Middle frontal gyrus (tissue), 1 donor: ENCODE measurements around the gene ADORA2B.
"Not testable (repeated sequence)": the region's sequence is repeated elsewhere in the genome, so short reads cannot be mapped to it uniquely, and the experiment has no call there.

Experiments
- DNase-seq: peaks from one replicate; pipeline ENCODE4 v3.0.0-alpha.2; 2015; ENCODE audit warnings: low spot score; ENCODE audit errors: extremely low spot score

Gene ADORA2B

GRCh38 chr17:15979013-15979412, 34.1 kb downstream of the ADORA2B start:
- not testable (repeated sequence) for DNase-seq

- no peak for DNase-seq
These were observed 36.3 kb downstream of the ADORA2B start for GRCh38 chr17:15981208-15981607.

- no peak for DNase-seq
These were observed 37.0 kb downstream of the ADORA2B start for GRCh38 chr17:15981646-15982580.

- DNase-seq, result no peak
These were observed 51.4 kb downstream of the ADORA2B start for GRCh38 chr17:15996322-15996721.

- no peak for DNase-seq
These were observed 53.2 kb downstream of the ADORA2B start for GRCh38 chr17:15998031-15998562.

GRCh38 chr17:15999141-15999973, 54.4 kb downstream of the ADORA2B start, which contains the start of the genes TTC19 and ZSWIM7:
TSS of gene TTC19 (plus strand) at chr17:15999824. CDS start at chr17:15999849, 25 bp downstream.
TSS of gene ZSWIM7 (minus strand) at chr17:15999704. CDS start at chr17:15999594, 110 bp downstream.
- DNase-seq, result peak; percentile 96

- no peak for DNase-seq
These were observed 55.3 kb downstream of the ADORA2B start for GRCh38 chr17:15999974-16000827.

GRCh38 chr17:16001226-16001897, 56.4 kb downstream of the ADORA2B start:
- DNase-seq, result no peak

- no peak for DNase-seq
These were observed 57.9 kb downstream of the ADORA2B start for GRCh38 chr17:16002708-16003260.

GRCh38 chr17:16003841-16004240, 58.9 kb downstream of the ADORA2B start:
- no peak for DNase-seq

GRCh38 chr17:16005636-16006035, 60.7 kb downstream of the ADORA2B start:
- no peak for DNase-seq

GRCh38 chr17:16007439-16007838, 62.5 kb downstream of the ADORA2B start:
- DNase-seq, result no peak

- no peak for DNase-seq
These were observed 69.0 kb downstream of the ADORA2B start for GRCh38 chr17:16013943-16014407.

- DNase-seq, result no peak
These were observed 74.4 kb downstream of the ADORA2B start for GRCh38 chr17:16019347-16019746.

- no peak for DNase-seq
These were observed 79.0 kb downstream of the ADORA2B start for GRCh38 chr17:16023881-16024280.

GRCh38 chr17:16025202-16025601, 80.3 kb downstream of the ADORA2B start:
- DNase-seq, result no peak
